Activated B cell treated with CpG ODN at 0.5 μM for 24 hours (primary cell): ENCODE results near the gene S100P. TPM values are rescaled to one million over a fixed set of nuclear protein-coding genes. Genes with fewer than 3 reads are reported as not detected.
A peak's percentile ranks its signal among the peaks of the same experiment; 100 is the strongest.

Source experiments
- ATAC-seq: fragments of 200-7000 bp; cut with Tn5 transposase; one replicate; pipeline ENCODE4 v1.10.0; 2021; ENCODE audit warnings: low read depth, mild to moderate bottlenecking, moderate library complexity
- CTCF ChIA-PET: fragments of 350-600 bp; sonication (Branson Sonifier 250); formaldehyde crosslinking; loops from one replicate; lab custom pipeline; 2021; ENCODE audit warnings: antibody characterized with exemption; lab: Charles Lee
- POLR2A ChIA-PET: fragments of 350-600 bp; sonication (Branson Sonifier 250); formaldehyde crosslinking; loops from one replicate; lab custom pipeline; 2021; ENCODE audit warnings: antibody characterized with exemption; lab: Charles Lee
- DNase-seq: peaks from one replicate; pipeline ENCODE4 v3.0.0; 2022
- H3K27ac Mint-ChIP-seq: one replicate; pipeline ENCODE4 v1.8.0; 2020; ENCODE audit warnings: mixed read lengths
- H3K27me3 Mint-ChIP-seq: one replicate; pipeline ENCODE4 v1.8.0; 2021; ENCODE audit warnings: mixed read lengths
- H3K36me3 Mint-ChIP-seq: one replicate; pipeline ENCODE4 v1.8.0; 2021; ENCODE audit warnings: low read depth, mixed read lengths
- H3K4me1 Mint-ChIP-seq: one replicate; pipeline ENCODE4 v1.8.0; 2021; ENCODE audit warnings: mixed read lengths
- H3K4me3 Mint-ChIP-seq: one replicate; pipeline ENCODE4 v1.8.0; 2020; ENCODE audit warnings: mild to moderate bottlenecking, mixed read lengths
- H3K9me3 Mint-ChIP-seq: one replicate; pipeline ENCODE4 v1.8.0; 2020; ENCODE audit warnings: mixed read lengths
- intact Hi-C: fragments of 100-400 bp; cut with micrococcal nuclease; formaldehyde crosslinking; loops from one replicate; pipeline ENCODE4 v1.15.1; 2024
- total RNA-seq: library from RNA; stranded (reverse); gene quantifications from 2 replicates; pipeline ENCODE4 v1.2.3, GENCODE V29; 2022
- TF ChIP-seq, protein P1 (sequence below): fragments of 200-600 bp; IDR thresholded peaks from one replicate; pipeline ENCODE4 v1.8.0; 2022; ENCODE audit warnings: antibody characterized with exemption, mild to moderate bottlenecking

S100P gene
- total RNA-seq, 1 donor from 2014 or later = not detected

DNA sequence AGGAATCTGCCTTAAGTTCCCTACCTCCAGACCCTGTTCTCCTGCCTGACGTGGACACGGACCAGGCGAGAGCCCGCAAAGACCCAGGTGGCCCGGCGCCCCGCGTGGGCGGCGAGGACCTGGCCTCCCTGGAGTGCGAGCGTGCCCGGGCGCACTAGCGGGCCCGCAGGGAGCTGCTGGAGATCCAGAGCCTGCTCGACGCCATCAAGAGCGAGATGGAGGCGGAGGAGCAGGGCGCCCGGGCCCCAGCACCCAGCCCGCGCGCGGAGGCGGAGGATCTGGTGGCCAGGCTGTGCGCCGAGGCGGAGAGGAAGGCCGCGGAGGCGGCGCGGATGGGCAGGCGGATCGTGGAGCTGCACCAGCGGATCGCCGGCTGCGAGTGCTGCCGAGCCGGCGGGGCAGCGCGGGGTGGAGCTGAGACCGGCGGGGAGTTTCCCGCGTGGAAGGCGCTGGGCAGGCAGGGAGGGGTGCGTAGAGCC, 35.0 kb upstream of the S100P start:
- ATAC-seq = peak; percentile 81
- no peaks in the 10 kb centered on the region for H3K36me3 Mint-ChIP-seq
- no peak for DNase-seq
- H3K9me3 Mint-ChIP-seq = no peaks in the 10 kb centered on the region
- no peak overlapping the region for H3K27ac Mint-ChIP-seq
- H3K27me3 Mint-ChIP-seq = peaks cover 18% of the 10 kb centered on the region
- H3K4me1 Mint-ChIP-seq = peaks cover 3% of the 10 kb centered on the region
- TF ChIP-seq, protein P1, sequence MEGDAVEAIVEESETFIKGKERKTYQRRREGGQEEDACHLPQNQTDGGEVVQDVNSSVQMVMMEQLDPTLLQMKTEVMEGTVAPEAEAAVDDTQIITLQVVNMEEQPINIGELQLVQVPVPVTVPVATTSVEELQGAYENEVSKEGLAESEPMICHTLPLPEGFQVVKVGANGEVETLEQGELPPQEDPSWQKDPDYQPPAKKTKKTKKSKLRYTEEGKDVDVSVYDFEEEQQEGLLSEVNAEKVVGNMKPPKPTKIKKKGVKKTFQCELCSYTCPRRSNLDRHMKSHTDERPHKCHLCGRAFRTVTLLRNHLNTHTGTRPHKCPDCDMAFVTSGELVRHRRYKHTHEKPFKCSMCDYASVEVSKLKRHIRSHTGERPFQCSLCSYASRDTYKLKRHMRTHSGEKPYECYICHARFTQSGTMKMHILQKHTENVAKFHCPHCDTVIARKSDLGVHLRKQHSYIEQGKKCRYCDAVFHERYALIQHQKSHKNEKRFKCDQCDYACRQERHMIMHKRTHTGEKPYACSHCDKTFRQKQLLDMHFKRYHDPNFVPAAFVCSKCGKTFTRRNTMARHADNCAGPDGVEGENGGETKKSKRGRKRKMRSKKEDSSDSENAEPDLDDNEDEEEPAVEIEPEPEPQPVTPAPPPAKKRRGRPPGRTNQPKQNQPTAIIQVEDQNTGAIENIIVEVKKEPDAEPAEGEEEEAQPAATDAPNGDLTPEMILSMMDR = no peak
- intact Hi-C loops = loop anchor here (2.0 kb wide), 1 partner anchor 18 kb away; the partner anchor contains the start of gene MRFAP1
- peak overlapping the region; percentile 71 for H3K4me3 Mint-ChIP-seq
- ChIA-PET POLR2A (interaction anchor here (1.0 to 3.1 kb wide), 4 partner anchors 12 to 50 kb away, joined by 3 to 29 read pairs (median 8); partner anchors contain the start of gene MRFAP1), CTCF (no interaction called here)

DNA sequence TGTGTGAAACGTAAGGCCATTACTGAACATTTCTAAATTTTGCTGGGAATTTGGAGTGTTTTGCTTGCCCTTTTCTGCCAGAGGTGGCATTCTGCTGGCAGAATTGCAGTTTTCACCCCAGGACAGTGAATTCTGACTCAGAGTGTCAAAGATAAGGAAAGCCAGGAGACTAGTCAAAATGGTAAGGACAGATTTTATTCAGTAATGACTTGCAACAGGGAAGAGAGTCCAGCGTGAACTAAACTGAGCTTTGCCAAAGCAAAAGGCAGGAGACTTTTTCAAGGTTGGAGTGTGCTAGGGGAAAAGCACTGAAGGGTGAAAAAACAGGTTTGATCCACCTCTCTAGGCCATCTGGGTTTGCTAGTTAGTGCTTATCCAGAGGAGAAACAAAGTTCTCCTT, 33.8 kb upstream of the S100P start:
- Mint-ChIP-seq H3K27me3 (peaks cover 18% of the 10 kb centered on the region), H3K4me1 (peaks cover 3% of the 10 kb centered on the region), H3K4me3 (no peak overlapping the region), H3K9me3 (no peaks in the 10 kb centered on the region), H3K27ac (no peak overlapping the region), H3K36me3 (no peaks in the 10 kb centered on the region)
- POLR2A ChIA-PET = interaction anchor here (3.1 kb wide), 1 partner anchor 18 kb away, joined by 29 read pairs; the partner anchor contains the start of gene MRFAP1
- no peak for DNase-seq
- intact Hi-C loops = loop anchor here (2.0 kb wide), 1 partner anchor 19 kb away; the partner anchor contains the start of gene MRFAP1
- TF ChIP-seq, protein P1 = no peak
- no peak for ATAC-seq
- CTCF ChIA-PET = no interaction called here

DNA sequence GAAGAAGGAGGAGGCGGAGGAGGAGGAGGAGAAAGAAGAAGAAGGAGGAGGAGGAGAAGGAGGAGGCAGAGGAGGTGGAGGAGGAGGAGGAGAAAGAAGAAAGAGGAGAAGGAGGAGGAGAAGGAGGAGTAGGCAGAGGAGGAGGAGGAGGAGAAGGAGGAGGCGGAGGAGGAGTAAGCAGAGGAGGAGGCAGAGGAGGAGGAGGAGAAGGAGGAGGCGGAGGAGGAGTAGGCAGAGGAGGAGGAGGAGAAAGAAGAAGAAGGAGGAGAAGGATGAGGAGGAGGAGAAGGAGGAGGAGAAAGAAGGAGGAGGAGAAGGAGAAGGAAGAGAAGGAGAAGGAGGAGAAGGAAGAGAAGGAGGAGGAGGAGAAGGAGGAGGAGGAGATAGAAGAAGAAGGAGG, 33.2 kb upstream of the S100P start:
- H3K9me3 Mint-ChIP-seq = no peaks in the 10 kb centered on the region
- ChIA-PET CTCF (no interaction called here), POLR2A (interaction anchor here (0.6 to 3.1 kb wide), 2 partner anchors 13 to 19 kb away, joined by 6 to 29 read pairs; partner anchors contain the start of gene MRFAP1)
- no peak overlapping the region for H3K27ac Mint-ChIP-seq
- no peak overlapping the region for H3K4me3 Mint-ChIP-seq
- TF ChIP-seq, protein P1 = no peak
- H3K4me1 Mint-ChIP-seq = peaks cover 3% of the 10 kb centered on the region
- no peaks in the 10 kb centered on the region for H3K36me3 Mint-ChIP-seq
- H3K27me3 Mint-ChIP-seq = peaks cover 18% of the 10 kb centered on the region
- ATAC-seq (no peak), DNase-seq (no peak)
- intact Hi-C loops = no loop called here

DNA sequence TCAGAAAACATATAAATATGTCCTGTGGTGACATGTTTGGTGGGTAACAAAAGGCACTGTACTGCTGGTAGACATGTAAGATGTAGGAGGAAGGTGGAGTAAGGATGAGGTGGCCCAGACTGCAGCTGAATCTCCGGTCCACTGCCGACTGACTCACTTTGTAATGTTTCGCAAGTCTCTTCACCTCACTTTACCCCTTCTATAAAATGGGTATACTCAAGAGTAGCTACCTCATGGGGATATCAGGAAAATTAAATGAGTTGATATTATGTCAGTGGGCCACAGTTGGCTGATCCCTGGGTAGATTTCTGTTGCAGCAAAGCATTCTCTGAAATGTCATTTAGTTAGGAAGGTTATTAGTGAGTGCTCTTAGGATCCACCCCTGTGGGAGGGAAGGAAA, 31.1 kb upstream of the S100P start:
- DNase-seq (no peak), ATAC-seq (no peak)
- intact Hi-C loops = no loop called here
- no peaks in the 10 kb centered on the region for H3K36me3 Mint-ChIP-seq
- H3K27me3 Mint-ChIP-seq = peaks cover 19% of the 10 kb centered on the region
- H3K4me3 Mint-ChIP-seq = no peak overlapping the region
- H3K9me3 Mint-ChIP-seq = no peaks in the 10 kb centered on the region
- H3K27ac Mint-ChIP-seq = no peak overlapping the region
- peaks cover 3% of the 10 kb centered on the region for H3K4me1 Mint-ChIP-seq
- ChIA-PET POLR2A (interaction anchor here (0.8 kb wide), 1 partner anchor 21 kb away, joined by 3 read pairs; no protein-coding TSS in a partner anchor), CTCF (no interaction called here)
- TF ChIP-seq, protein P1 = no peak

DNA sequence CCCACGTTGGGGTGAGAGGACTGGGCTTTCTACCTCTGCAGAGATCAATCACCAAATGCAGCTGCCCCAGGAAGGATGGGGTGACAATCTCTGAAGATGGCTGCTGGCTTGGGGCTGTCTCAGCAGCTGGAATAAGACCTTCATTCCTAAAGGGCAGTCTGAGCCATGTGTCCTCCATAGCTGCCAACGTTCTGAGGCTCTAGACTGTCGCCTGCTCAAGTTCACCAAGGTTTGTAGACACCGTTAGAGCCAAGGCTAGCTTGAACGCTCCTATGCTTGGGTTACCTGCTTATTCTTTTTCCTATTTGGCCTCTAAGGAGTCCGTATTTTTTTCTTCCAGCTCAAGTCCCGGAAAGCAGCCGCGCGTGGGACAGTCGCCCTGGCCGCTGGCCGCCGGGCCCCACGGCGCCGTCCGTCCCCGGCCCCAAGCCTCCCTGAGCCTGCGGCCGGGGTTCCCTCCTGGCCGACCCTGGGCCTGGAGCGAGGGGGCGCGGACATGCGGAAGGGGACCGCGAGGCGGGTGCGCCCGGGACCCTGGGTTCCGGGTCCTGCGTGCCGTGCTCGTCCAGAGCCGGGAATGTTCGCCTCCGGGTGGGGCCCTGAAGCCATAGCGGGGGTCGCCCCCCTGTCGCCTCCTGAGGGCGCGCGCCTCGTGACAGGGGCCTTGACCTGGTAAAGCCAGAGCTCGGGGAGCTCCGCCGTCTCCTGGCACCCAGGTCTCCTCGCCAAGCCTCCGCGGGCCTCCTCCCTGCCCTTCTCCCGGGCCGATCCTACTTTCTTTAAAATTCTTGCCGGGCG, 29.9 kb upstream of the S100P start:
- H3K36me3 Mint-ChIP-seq = no peaks in the 10 kb centered on the region
- ChIA-PET POLR2A (no interaction called here), CTCF (no interaction called here)
- intact Hi-C loops = no loop called here
- H3K4me1 Mint-ChIP-seq = peaks cover 3% of the 10 kb centered on the region
- H3K4me3 Mint-ChIP-seq = peak overlapping the region; percentile 9
- H3K27ac Mint-ChIP-seq = no peak overlapping the region
- DNase-seq (no peak), ATAC-seq (no peak)
- no peaks in the 10 kb centered on the region for H3K9me3 Mint-ChIP-seq
- H3K27me3 Mint-ChIP-seq = peaks cover 19% of the 10 kb centered on the region
- TF ChIP-seq, protein P1 = no peak
